Stimulated activated naive CD8-positive, alpha-beta T cell treated with anti-CD3 and anti-CD28 coated beads, Interleukin-15, Interleukin-2, amounts not matched to agents 100 U/mL and 50 U/mL, for 24 hours (primary cell): ENCODE measurements around the gene WDR45B.

Experiments
- ATAC-seq: fragments of 150-1000 bp; cut with Tn5 transposase; one replicate; pipeline ENCODE4 v1.10.0; 2021
- DNase-seq: peaks from one replicate; pipeline ENCODE4 v3.0.0; 2021

The WDR45B gene

DNA sequence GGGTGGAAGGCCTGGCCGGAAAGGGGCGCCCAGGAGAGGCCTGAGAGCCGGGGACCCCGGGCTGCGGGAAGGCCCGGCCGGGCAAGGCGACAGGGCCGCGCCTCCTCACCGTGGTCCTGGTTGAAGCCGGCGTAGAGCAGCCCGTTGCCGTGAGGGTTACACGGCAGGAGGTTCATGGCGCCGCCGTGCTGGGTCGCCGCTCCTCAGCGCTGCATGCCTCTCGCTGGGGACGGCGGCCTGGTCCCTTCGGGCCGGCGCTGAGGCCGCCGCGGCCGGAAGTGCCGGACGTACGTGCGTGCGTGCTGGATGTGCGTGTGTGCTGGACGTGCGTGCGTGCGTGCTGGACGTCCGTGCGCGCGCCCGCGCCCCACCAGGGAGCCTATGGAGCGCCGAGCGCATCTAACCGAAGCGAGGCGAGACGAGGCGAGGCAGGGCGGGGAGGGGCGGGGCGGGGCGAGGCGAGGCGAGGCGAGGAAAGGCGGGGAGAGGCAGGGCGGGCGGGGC, at the start of gene WDR45B:
WDR45B (minus strand) TSS at position 280 of the 504 bp plus-strand sequence; CDS start at position 176, 104 bp downstream.
- DNase-seq (peak; percentile 91), ATAC-seq (peak; percentile 95)

DNA sequence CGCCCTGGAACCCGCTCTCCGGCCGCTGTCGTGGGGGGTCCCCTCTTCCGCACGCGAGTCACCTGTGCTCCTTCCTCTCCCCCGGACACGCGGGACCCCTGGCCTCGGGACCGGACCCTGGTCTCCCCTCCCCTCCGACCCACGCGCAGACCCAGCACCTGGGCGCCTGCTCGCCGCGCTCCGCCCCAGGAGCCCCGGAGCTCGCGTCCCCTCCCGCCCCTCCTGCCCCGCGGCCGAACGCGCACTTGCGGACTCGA, 49.5 kb upstream of the WDR45B start:
- DNase-seq (no peak), ATAC-seq (no peak)

DNA sequence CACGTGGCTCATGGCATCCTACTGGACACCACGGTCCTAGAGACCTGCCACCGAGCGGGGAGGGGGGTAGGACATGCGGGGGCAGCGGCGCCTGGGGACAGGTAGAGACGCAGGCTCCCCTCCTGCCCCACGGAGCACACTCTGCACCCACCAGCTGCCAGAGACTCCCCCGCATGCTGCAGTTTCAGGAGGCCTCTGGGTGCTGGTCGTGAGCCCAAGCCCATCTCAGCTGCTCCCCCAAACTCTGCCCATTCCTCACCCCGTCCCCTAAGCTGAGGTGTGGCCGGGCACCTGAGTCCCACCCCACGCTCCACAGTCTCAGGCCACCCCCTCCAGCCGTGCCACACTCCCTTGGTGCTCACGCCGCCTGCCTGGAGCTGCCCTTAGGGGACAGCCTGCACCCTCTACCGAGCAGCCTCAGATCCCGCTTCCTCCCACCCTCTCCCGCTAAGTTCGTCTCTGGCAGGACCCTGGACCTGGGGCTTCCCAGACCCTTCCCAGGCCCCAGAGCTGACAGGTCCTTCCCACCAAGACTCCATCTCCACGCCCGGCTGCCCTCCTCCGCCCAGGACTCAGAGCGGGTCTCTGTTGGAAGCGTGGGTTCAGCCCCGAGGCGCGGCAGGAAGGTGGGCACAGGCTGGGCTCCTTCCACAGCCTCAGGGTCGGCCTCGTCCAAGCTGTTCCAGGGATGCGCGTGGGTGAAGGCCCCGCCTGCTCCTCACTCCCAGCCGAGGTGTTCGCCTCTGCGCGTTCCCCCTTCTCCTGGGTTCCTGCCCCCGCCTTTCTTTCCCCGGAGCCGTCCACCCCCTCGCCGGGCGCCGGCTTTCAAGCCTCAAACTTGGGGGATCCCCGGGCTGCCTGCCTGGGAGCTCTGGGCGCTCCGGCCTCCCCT, 48.9 kb upstream of the WDR45B start:
- ATAC-seq (no peak), DNase-seq (peak; percentile 33)

DNA sequence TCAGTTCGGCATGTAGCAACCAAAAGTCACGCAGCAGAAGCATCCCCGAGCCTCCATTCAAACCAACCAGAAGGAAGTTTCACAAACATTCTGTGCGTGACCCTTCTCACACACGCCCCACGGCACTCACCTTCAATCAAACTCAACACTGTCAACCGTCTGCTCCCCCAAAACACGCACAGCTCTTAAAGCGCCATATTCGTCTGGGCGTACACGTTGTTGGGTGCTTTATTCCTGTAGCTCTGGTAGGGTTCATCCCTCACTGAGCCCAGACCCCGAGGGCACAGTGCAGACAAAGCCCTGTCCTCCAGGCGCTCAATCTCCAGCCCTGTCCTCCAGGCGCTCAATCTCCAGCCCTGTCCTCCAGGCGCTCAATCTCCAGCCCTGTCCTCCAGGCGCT, 48.0 kb upstream of the WDR45B start:
- no peak for ATAC-seq
- DNase-seq, result no peak

DNA sequence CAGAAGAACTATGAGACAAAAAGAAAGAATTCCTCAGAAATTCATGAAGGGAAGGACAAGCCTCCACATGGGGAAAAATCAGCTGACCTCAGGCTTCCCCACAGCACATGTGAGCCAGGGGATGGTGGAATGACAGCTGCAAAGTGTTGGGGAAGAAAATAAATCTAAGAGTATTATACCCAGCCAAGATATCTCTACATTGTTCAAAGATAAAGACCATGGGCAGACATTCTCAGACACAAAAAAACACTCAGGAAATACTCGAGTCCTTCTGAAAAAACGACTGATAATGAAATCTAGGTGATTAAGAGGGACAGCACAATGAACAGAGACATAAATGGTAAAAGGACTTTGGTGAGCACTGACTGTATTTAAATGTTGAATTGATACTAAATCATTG, 46.4 kb upstream of the WDR45B start:
- no peak for ATAC-seq
- DNase-seq, result no peak

DNA sequence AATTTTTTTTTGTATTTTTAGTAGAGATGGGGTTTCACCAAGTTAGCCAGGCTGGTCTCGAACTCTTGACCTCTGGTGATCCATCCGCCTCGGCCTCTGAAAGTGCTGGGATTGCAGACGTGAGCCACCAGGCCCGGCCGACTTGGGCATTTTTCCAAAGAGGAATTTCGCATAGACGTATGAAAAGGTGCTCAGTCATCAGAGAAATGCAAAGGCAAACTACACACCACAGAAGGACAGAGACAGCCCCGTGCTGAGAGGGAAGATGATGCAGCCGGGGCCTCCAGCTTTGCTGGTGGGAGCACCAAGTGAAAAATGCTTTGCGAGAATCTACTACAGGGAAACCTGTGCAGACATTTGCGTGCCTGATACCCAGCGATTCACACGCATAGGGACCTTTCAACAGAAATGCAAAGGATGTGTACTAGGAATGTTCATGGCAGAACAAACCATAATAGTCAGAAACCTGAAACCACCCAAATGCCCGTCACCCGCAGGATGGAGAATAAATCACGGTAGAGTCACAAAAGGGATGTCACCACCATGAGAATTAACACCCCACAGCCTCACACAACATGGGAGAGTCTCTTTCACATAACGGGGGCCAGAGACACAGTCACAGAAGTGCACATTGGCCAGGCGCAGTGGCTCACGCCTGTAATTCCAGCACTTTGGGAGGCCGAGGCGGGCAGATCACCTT, 45.1 kb upstream of the WDR45B start:
- ATAC-seq, result no peak
- no peak for DNase-seq

DNA sequence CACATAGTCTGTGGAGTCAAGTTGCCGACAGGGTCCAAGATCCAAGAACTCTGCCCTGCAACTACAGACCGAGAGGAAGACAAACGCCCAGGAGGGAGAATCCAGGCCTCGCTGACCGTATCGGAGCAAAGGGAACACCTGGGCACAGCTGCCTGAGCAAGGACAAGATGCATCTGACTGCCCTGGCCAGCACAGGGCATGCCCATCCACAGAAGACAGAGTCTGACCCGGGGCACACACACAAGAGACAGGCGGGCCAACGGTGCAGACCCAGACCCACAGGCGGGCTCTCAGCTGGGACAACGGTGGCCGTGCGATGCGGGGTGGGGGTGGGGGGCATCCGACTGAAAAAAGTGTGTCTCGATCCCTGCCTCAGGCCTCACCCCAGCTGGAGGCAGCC, 44.0 kb upstream of the WDR45B start:
- no peak for ATAC-seq
- no peak for DNase-seq

DNA sequence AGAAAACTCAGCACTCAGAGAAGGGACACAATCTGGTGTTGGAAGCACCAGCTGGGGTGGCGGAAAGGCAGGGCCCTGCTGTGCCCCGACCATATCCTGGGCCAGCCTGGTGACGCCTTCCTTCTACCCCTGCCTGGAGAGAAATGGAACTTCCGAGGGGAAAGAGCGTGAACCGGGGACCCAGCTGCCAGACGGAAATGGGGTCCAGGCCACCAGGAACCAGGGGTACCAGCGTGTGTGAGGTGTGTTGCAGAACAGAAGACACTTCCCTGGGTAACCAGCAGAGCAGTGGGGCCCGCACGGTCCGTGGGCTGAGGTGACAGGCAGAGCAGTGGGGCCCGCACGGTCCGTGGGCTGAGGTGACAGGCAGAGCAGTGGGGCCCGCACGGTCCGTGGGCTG, 43.5 kb upstream of the WDR45B start:
- ATAC-seq (no peak), DNase-seq (no peak)

DNA sequence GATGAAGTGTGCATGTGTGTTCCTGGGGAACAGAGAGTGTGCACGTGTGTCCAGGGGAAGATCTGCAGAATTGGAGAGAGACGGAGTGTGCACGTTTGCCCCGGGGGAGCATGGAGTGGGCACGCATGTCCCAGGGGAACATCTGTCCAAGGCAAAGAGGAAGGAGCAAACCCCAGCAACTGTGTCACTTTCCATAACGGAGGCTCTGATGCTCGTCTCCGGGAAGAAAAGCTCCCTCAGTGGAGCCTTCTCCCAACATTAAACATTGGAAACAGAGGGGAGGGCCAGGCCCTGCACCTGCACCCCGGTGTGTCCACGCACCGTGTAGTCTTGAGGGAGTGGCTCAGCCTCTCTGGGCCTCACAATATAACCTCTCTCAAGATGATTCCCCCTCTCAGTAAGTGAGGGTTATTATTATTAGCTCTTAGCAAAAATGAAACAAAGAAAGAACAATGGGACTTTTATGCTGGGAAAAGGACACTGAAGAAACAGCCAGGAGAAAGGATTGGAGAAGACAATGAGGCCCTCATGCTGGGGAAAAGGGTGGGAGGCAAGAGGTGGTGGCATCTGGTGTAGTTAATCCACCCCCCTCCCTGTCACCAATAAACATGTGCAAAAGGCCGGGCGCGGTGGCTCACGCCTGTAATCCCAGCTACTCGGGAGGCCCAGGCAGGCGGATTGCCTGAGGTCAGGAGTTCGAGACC, 42.7 kb upstream of the WDR45B start:
- DNase-seq, result no peak

DNA sequence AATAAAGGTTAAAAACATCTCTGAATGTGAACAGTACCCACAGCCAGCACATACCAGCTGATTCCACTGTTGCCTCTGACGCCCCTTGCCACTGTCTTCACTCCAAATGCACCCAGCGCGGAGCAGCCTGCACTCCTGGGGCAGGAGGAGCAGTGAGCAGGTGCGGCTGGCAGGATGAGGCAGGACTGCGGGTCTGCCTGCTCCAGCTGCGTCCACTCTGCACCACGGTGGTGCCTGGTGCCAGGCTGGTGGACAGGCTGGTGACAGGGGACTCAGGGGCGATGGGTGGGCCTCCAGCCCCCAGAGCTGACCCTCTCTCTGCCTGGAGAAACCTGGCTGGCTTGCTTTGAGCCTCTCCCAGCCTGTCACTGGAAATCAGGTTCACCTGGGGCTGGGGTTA, 40.8 kb upstream of the WDR45B start:
- DNase-seq, result no peak
- ATAC-seq, result no peak

More for the DNA sequence above, 42.7 kb upstream of the WDR45B start:
- no peak for ATAC-seq

DNA sequence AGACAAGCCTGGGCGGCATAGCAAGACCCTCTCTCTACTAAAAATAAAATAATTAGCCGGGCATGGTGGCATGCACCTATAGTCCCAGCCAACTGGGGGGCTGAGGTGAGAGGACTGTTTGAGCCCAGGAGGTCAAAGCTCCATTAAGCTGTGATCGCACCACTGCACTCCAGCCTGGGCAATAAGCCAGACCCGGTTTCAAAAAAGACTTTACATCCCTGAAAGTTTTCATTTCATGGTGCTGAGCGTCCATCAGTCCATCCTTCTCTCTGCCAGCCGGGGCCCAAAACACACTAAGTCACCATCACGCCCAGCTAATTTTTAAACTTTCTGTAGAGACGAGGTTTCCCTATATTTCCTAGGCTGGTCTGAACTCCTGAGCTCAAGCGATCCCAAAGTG, 39.6 kb upstream of the WDR45B start:
- DNase-seq (no peak), ATAC-seq (no peak)

DNA sequence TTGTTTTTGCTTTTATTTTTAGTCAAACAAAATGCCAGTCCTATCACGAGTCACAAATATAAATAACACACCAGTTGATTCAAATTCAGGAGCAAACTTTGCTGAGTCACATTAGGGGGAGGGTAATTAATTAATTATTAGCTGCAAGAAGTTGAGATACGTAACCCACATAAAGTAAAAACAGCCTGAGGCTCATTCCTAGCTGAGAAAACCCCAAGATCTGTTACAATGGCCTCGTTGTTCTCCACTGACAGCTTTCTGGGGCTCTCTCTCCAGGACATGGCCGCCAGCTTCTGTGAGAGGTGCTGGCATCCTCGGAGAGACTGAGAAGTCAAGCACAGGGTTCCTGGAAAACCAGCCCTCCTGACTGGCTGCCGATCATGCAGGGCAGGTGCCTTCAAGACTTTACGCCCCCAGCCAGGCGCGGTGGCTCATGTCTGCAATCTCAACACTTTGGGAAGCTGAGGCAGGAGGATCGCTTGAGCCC, 39.2 kb upstream of the WDR45B start:
- no peak for ATAC-seq
- DNase-seq, result no peak

DNA sequence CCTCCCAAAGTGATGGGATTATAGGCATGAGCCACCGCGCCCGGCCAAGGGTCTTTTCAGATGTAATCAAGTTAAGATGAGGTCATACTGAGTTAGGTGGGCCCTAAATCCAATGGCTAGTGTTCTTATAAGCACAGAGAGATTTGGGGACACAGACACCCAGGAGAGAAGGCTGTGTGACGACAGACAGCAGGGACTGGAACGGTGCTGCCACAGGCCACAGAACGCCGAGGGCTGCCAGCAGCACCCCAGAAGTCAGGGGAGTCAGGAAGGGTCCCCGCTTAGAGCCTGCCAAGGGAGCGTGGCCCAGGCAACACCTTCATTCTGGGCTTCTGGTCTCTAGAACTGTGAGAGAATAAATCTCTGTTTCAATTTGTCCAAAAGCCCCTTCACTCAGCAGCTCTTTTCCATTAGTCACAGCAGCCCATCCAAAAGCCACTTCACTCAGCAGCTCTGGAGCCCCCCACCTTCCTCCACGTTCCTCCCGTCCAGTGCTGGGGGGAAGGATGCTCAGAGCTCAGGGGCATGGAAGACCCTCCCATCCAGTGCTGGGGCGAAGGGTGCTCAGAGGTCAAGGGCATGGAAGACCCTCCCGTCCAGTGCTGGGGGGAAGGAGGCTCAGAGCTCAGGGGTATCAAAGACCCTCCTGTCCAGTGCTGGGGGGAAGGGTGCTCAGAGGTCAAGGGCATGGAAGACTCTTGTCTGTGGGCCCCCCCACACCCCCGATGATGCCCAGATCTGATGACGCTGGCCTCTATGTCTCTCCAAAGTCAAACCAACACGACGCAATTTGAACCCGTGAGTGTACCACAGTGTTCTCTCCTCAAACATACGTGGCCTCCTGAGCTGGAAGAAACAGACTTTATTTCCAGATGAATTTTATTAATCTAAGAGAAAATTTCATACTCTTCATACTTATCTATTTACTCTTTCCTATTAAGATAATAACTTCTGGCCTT, 38.4 kb upstream of the WDR45B start:
- ATAC-seq (no peak), DNase-seq (no peak)

DNA sequence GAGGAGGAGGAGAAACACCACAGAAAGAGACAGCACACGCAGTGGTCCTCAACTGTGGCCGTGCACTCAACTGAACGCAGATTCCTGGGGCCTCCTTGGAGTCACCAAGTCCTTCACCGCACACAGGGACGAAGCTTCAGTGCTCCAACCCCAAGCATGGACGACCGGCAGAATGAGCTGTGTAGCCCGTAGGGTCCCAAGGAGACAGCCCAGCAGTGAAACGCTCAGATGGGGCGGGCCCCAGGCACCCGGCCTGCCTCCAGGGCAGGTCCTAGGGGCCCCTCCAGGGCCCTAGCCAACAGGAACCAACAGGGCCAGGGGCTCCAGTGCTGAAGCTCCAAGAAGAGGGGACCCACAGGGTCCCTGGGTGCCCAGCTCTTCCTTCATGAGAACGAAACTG, 37.0 kb upstream of the WDR45B start:
- DNase-seq (no peak), ATAC-seq (no peak)

DNA sequence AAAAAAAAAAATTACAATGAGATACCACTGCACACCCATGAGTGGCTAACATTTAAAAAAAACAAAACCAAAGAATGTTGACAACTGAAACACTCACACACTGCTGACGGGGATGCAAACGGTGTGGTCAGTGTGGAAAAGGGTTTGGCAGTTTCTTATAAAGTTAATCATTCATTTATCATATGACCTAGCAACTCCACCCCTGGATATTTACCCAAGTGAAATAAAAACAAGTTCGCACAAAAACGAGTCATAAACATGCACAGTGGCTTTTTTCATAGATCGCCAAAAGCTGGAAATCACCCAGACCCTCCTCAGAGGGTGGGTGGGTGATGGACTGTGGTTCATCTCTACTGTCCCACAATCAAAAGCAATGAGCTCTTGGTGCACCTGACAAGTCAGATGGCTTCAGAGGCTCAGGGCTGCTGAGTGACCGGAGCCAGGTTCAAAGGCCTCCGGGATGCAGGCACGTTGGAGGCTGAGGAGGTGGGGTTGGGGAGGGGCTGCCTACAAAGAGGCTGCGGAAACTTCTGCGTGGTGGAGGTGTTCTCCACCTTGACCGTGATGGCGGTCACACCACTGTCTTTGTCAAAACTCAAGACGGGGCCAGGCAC, 36.1 kb upstream of the WDR45B start:
- DNase-seq (no peak), ATAC-seq (no peak)

DNA sequence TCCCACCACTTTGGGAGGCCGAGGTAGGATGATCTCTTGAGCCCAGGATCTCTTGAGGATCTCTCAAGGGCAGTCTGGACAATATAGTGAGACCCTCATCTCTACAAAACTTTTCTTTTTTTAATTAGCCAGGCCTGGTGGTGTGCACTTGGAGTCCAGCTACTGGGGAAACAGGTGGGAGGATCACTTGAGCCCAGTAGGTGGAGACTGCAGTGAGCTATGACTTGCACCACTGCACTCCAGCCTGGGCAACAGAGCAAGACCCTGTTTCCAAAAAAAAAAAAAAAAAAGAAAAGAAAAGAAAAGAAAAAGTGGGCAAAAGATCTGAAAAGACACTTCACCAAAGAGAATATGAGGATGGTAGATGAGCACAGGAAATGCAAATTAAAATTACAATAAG, 35.3 kb upstream of the WDR45B start:
- DNase-seq (no peak), ATAC-seq (no peak)

DNA sequence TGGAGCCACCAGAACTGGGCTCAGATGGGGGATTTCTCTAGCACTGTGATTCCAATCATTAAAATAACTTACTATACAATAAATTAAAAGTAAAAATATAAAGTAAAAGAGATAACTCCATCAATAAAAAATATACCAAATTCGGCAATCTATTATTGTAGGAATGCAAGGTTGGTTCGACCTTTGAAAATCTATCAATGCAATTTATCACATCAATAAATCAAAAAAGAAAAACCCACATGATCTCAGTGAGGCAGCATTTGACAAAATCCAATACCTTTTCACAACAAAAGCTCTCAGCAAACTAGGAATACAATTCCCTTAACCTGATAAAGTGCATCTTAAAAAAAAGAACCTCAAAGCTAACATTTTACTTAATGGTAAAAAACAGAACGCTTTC, 33.3 kb upstream of the WDR45B start:
- ATAC-seq (no peak), DNase-seq (no peak)

DNA sequence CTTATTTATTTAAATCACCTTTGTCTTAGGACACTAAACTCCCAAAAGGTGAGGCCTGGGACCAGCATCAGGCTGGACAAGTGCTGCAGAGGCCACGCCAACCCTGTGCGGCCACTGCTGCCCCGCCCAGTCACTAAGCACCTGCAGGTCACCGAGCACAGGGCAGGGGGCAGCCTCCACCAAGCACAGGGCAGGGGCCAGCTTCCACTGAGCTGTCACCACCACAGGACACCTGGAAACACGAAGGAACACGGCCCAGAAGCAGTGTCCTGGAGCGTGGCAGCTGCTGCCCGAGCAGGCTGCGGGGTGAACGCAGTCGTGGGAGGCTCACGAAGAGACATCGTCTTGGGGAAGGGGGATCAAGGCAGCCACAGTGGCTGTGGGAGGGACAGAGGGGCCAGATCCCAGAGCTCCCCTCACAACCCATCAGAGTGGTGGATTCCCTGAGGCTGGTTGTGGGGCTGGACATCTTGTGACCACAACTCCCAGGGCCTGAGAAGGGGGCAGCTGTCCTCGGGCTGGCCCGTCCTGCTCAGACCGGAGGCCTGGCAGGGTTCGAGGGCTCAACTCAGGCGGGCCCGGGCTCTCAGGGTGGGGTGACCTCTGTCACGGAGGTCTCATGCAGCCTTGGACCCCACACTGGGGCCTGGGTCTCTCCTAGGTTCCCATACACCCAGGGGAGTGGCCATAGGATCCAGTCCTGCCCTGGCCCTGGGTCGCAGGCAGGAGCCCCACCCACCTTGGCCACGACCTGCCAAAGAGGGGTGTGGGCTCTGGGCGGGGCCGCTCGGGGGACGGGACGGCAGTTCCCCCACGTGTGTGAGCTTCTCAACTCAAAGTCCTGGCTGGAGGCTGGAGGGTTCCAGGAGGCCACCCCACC, 31.6 kb upstream of the WDR45B start:
- no peak for ATAC-seq
- DNase-seq, result no peak

DNA sequence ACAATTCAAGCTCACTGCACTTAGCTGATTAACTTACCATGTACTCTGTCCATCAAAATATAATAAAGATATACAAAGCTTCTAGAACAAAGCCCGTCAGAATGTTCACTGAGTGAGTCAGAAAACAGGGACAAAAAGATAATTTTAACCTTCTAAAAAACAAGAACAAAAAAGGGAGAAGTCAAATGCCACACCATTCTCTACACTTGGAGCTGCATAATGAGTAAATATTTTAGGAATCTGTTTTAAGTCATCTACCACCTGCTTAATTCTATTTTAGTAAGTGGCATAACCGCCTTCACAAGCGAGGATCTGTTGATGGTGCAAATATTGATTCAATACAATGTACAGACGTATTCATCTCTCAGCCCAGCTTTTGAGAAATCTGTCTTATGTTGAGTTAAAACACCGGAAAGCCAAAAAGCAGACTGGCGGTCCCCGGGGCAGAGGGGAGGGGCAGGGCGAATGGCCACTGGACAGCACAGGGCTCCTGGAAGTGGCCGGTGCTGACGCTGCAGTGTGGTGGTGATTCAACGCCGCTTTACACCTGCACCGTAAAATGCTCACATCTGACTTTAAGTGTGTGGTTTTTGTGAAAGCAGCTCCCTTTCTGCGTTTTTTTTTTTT, 30.1 kb upstream of the WDR45B start:
- DNase-seq (no peak), ATAC-seq (no peak)
